Calu3 (cell line): ENCODE measurements around the gene PGBD1. TPM values are rescaled to one million over a fixed set of nuclear protein-coding genes. Genes with fewer than 3 reads are reported as not detected.

Experiments
- BruUV-seq: library from RNA; stranded (reverse); fragments of 400-500 nt; replicated peaks from 2 replicates; lab custom pipeline; 2021; lab: Mats Ljungman, UMichigan
- CTCF ChIA-PET: fragments of 300-600 bp; sonication (Branson Sonifier 250); formaldehyde crosslinking; loops from one replicate; lab custom pipeline; 2022; ENCODE audit warnings: antibody characterized with exemption; lab: Charles Lee
- DNase-seq: peaks from one replicate; pipeline ENCODE4 v3.0.0; 2022
- H3K27ac Mint-ChIP-seq: one replicate; pipeline ENCODE4 v1.8.0; 2022; ENCODE audit warnings: mixed read lengths; ENCODE audit not compliant: unreplicated experiment
- H3K27me3 Mint-ChIP-seq: one replicate; pipeline ENCODE4 v1.8.0; 2022; ENCODE audit warnings: mixed read lengths; ENCODE audit not compliant: unreplicated experiment
- H3K36me3 Mint-ChIP-seq: one replicate; pipeline ENCODE4 v1.8.0; 2022; ENCODE audit warnings: mild to moderate bottlenecking, moderate library complexity, mixed read lengths; ENCODE audit not compliant: insufficient read depth, unreplicated experiment
- H3K4me1 Mint-ChIP-seq: one replicate; pipeline ENCODE4 v1.8.0; 2022; ENCODE audit warnings: mild to moderate bottlenecking, low read depth, mixed read lengths; ENCODE audit not compliant: unreplicated experiment
- H3K4me3 Mint-ChIP-seq: one replicate; pipeline ENCODE4 v1.8.0; 2022; ENCODE audit warnings: mild to moderate bottlenecking, low read depth, moderate library complexity, mixed read lengths; ENCODE audit not compliant: unreplicated experiment
- H3K9me3 Mint-ChIP-seq: one replicate; pipeline ENCODE4 v1.8.0; 2022; ENCODE audit warnings: low read depth, mixed read lengths; ENCODE audit not compliant: unreplicated experiment
- CTCF ChIP-seq: fragments of 200-600 bp; IDR thresholded peaks from one replicate; pipeline ENCODE4 v1.8.0; 2022; ENCODE audit warnings: antibody characterized with exemption; ENCODE audit not compliant: unreplicated experiment
- intact Hi-C: fragments of 100-400 bp; cut with micrococcal nuclease; formaldehyde crosslinking; loops from one replicate; pipeline ENCODE4 v1.10.0; 2022; ENCODE audit not compliant: unreplicated experiment
- total RNA-seq: library from RNA; stranded (reverse); gene quantifications from 2 replicates; pipeline ENCODE4 v1.2.3, GENCODE V29; 2022

Gene PGBD1
- total RNA-seq, 1 experiment from 2014 or later: 4.9 TPM

GRCh38 chr6:28240471-28240870 lies 40.9 kb upstream of the PGBD1 start:
- DNase-seq: no peak
- peaks cover 14% of the 10 kb centered on the region for H3K36me3 Mint-ChIP-seq
- no peaks in the 10 kb centered on the region for H3K4me1 Mint-ChIP-seq
- no peak overlapping the region for H3K4me3 Mint-ChIP-seq
- H3K27ac Mint-ChIP-seq: no peak overlapping the region
- CTCF ChIA-PET: no interaction called here
- no TSS peak for BruUV-seq
- no peaks in the 10 kb centered on the region for H3K27me3 Mint-ChIP-seq
- H3K9me3 Mint-ChIP-seq: peaks cover 3% of the 10 kb centered on the region
- no peak for TF ChIP-seq CTCF
- intact Hi-C loops: no loop called here

- H3K4me3 Mint-ChIP-seq: no peak overlapping the region
- no peak overlapping the region for H3K27ac Mint-ChIP-seq
- no peaks in the 10 kb centered on the region for H3K4me1 Mint-ChIP-seq
- CTCF ChIA-PET: no interaction called here
- peaks cover 14% of the 10 kb centered on the region for H3K36me3 Mint-ChIP-seq
- TF ChIP-seq CTCF: no peak
- H3K27me3 Mint-ChIP-seq: no peaks in the 10 kb centered on the region
- intact Hi-C loops: no loop called here
- DNase-seq: no peak
- H3K9me3 Mint-ChIP-seq: no peaks in the 10 kb centered on the region
- no TSS peak for BruUV-seq
These were observed 37.4 kb upstream of the PGBD1 start for GRCh38 chr6:28243946-28244345.

GRCh38 chr6:28245206-28245941 lies 36.0 kb upstream of the PGBD1 start:
- no peak for TF ChIP-seq CTCF
- no peak overlapping the region for H3K4me3 Mint-ChIP-seq
- CTCF ChIA-PET: no interaction called here
- BruUV-seq: TSS peak; percentile 8
- intact Hi-C loops: no loop called here
- H3K9me3 Mint-ChIP-seq: no peaks in the 10 kb centered on the region
- no peak for DNase-seq
- H3K27ac Mint-ChIP-seq: no peak overlapping the region
- H3K27me3 Mint-ChIP-seq: no peaks in the 10 kb centered on the region
- peaks cover 14% of the 10 kb centered on the region for H3K36me3 Mint-ChIP-seq
- H3K4me1 Mint-ChIP-seq: no peaks in the 10 kb centered on the region

GRCh38 chr6:28248916-28249315 lies 32.5 kb upstream of the PGBD1 start:
- H3K27ac Mint-ChIP-seq: no peak overlapping the region
- H3K4me3 Mint-ChIP-seq: no peak overlapping the region
- H3K36me3 Mint-ChIP-seq: peaks cover 21% of the 10 kb centered on the region
- H3K9me3 Mint-ChIP-seq: peaks cover 4% of the 10 kb centered on the region
- no TSS peak for BruUV-seq
- H3K4me1 Mint-ChIP-seq: peaks cover 10% of the 10 kb centered on the region
- CTCF ChIA-PET: no interaction called here
- H3K27me3 Mint-ChIP-seq: no peaks in the 10 kb centered on the region
- TF ChIP-seq CTCF: no peak
- intact Hi-C loops: no loop called here
- no peak for DNase-seq
